WI38 (cell line): ENCODE measurements around the gene TPM3.

Experiments
- H3K4me3 ChIP-seq: 2 replicates; pipeline ENCODE4 v1.5.1; 2011; ENCODE audit warnings: low read depth, mild to moderate bottlenecking, control low read depth, low read length
- TF ChIP-seq, protein P1 (sequence below): IDR thresholded peaks from 2 replicates; pipeline ENCODE4 v1.5.1; 2012; ENCODE audit warnings: low read depth, mild to moderate bottlenecking, control low read depth, low read length

Gene TPM3

DNA sequence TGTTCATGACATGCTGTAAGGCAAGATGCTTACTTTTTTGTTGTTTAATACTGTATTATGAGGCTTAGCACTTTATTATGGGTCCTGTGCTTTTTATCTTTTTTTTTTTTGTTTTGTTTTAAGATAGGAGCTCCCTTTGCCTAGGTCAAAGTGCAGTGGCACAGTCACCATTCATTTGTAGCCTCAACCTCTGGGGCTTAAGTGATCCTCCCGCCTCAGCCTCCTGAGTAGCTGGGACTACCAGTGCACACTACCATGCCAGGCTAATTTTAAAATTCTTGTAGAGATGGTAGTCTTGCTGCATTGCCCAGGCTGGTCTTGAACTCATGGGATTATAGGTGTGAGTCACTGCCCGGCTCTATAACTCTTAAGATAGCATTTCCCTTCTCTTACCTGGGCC, 33.5 kb upstream of the TPM3 start:
- TF ChIP-seq, protein P1, sequence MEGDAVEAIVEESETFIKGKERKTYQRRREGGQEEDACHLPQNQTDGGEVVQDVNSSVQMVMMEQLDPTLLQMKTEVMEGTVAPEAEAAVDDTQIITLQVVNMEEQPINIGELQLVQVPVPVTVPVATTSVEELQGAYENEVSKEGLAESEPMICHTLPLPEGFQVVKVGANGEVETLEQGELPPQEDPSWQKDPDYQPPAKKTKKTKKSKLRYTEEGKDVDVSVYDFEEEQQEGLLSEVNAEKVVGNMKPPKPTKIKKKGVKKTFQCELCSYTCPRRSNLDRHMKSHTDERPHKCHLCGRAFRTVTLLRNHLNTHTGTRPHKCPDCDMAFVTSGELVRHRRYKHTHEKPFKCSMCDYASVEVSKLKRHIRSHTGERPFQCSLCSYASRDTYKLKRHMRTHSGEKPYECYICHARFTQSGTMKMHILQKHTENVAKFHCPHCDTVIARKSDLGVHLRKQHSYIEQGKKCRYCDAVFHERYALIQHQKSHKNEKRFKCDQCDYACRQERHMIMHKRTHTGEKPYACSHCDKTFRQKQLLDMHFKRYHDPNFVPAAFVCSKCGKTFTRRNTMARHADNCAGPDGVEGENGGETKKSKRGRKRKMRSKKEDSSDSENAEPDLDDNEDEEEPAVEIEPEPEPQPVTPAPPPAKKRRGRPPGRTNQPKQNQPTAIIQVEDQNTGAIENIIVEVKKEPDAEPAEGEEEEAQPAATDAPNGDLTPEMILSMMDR: no peak
- H3K4me3 ChIP-seq: no peak overlapping the region

DNA sequence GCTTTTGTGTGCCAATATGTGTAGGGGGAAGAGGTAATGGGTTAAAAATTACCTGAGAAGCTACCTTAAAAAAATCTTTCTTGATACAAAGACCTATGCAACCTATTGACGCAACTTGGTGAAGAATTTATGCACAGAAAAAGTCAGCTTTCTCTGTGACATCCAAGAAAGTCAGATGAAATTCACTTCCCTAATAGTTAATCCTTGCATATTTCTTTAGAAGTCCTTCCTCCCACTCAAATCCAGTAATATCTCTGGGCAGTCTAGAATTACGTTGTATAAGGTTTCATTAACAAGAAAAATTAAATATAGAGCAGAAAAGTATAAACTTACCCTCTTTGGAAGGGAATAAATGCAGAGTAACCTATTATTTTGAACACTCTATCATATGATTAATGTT, 31.7 kb upstream of the TPM3 start:
- TF ChIP-seq, protein P1: no peak
- H3K4me3 ChIP-seq: no peak overlapping the region

DNA sequence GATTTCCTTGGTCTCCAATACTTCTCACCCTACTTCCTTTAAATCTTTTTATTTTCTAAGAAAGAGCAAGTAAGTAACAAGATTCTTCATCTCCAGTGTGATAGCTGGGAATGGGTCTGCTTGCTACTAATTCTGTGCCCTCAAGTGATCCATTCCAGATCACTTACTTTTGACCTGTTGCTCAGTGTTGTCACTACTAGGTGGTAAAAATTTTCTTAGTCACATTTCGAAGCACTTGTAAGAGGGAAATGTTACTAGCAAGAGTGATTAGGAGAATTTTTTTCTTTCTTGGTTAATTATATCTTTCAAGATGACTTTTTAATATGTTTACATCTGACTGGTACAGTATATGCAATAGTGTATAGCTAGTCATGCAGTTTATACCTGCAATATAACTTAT, 31.0 kb upstream of the TPM3 start:
- no peak overlapping the region for H3K4me3 ChIP-seq
- TF ChIP-seq, protein P1: no peak

DNA sequence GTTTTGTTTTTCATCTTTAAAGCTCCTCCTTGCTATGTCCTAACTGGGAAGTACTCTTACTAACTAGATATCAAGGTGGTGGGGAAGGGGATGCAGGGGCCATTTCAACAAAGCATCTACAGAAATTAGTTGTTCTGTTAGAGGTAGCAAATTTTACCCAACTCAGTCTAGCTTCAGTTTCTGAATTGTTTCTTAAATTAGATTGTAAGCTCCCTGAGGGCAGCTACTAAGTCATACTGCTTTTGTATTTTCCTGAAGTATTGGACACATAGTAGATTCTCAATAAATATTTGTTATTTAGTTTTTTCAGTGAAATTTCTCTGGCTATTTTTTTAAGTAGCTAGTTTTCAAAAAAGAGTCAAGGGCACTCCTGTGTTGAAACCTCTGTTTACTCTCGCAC, 30.6 kb upstream of the TPM3 start:
- peak overlapping the region; percentile 80 for H3K4me3 ChIP-seq
- TF ChIP-seq, protein P1: no peak

DNA sequence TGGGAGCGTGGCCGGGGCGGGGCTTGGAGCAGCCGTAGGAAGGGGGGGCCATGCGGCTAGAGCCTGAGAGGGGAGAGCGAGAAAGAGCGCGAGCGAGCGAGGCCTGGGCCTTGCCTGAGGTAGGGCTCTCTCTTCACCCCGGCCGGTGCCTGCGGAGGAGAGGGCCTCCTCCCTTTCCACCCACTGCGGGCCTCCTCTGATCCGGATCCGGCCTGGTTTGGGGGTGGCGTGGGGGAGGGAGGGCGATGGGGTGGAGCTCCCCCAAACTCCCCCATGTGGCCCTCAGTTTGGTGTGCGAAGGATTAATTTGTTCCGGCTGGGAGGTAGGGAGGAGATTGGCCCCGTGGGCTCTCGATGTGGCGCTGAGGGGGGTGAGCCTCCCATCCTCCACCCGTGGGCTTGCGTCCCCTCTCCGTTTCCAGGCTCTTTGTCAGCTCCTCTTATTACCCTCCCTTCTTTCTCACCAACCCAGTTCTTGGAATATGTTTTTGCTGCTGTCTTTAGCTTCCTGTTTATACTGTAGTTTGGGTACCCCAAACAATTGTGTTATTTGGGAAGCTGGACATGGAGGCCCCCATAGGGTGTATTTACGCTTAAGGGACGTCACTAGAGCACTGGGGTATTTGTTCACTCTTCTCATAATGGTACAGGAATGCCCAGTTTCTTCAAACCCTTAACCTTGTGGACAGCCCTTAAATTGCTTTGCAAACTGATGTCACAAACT, 29.5 kb upstream of the TPM3 start:
- TF ChIP-seq, protein P1: no peak

DNA sequence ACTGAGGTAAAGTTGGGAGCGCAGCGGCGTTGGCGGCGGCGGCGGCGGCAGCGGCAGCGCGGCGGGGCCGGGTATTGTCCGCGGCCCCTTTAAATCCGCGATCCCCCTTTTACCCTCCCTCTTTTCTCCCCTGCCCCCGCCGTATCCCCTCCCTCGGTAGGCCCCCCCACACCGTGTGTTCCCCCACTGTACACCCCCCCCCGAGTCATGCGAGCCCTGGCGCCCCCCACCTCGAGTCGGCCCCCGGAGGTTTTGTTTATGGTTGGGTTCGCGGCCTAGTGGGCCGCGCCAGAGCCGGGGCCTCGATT, 29.0 kb upstream of the TPM3 start:
- TF ChIP-seq, protein P1: no peak
- peak overlapping the region; percentile 80 for H3K4me3 ChIP-seq

More for the DNA sequence above, 29.5 kb upstream of the TPM3 start:
- H3K4me3 ChIP-seq: peak overlapping the region; percentile 80

DNA sequence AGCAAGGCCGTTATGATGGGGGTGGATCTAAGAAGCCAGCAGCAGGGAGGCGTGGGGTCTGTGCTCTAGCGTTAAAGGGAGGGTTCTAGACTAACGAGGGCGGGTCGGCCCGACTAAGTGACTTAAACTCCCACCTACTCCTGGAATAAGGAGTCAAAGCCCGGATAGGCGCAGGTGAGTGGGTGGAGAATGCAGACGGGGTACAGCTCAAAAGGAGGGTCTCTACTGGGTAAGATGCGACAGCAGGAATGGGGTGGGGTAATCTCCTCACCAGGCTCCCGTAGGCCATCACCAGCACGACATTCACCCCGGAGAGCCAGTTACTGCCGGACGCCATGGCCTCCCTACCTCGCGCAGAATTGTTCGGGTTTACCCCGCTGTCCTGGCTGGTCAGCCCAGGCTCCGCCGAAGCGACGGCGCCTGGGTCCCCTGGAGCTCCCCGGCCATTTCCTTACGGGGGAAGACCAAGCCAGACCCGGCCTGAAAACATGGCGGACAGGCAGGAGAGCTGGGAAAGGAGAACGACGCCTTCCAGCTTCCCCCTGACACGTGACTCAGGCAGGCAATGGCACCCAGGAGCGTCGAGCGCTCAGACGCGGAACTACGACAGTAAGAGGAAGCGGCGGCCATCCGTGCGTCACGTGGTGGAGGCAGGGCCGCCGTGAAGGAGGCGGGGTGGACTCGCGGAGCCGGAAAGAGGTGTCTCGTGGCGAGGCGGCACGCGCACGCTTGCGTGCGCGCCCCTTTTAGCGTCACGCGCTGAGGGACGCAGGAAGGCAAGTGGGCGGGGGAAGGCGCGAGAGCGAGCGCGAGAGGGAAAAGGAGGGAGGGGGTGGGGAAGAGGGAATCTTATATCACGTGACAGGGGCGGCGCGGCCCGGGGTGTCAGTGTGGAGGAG, 28.4 kb upstream of the TPM3 start, which contains the start of gene UBAP2L:
Gene UBAP2L (plus strand): TSS at position 885 of the 899 bp plus-strand sequence. CDS start 4,169 bp downstream, outside the sequence.
- peak within 1 kb of the TSS; percentile 94 for H3K4me3 ChIP-seq
- TF ChIP-seq, protein P1: no peak
